Keratinocyte (primary cell): ENCODE measurements around the gene CHD9. TPM values are rescaled to one million over a fixed set of nuclear protein-coding genes. Genes with fewer than 3 reads are reported as not detected.

Source experiments
- DNase-seq: peaks from one replicate; pipeline ENCODE4 v3.0.0-alpha.2; 2011; ENCODE audit warnings: low read depth, missing footprints, low spot score
- FAIRE-seq: peaks from 2 replicates; lab custom pipeline; 2011; peaks lifted over from hg19 to GRCh38; lab: Jason Lieb, UNC
- H2AFZ ChIP-seq: 2 replicates; pipeline ENCODE4 v1.6.0; 2012; ENCODE audit warnings: low read length, control low read depth, inconsistent platforms; ENCODE audit not compliant: control insufficient read depth
- H3K27ac ChIP-seq: 2 replicates; pipeline ENCODE4 v1.5.1; 2011; ENCODE audit warnings: low read length; ENCODE audit not compliant: control insufficient read depth, insufficient read depth
- H3K27me3 ChIP-seq: 3 replicates; pipeline ENCODE4 v1.6.0; 2011; ENCODE audit warnings: low read length; ENCODE audit not compliant: control insufficient read depth, insufficient read depth; ENCODE audit errors: extremely low read depth
- H3K36me3 ChIP-seq, 2 experiments: 2 replicates in 1 of 2; 3 replicates in 1 of 2; pipeline ENCODE4 v1.5.1; 2011; ENCODE audit warnings: low read length in 2 of 2, mild to moderate bottlenecking in 1 of 2; ENCODE audit not compliant: control insufficient read depth in 2 of 2, insufficient read depth in 2 of 2; ENCODE audit errors: extremely low read depth in 1 of 2
- H3K4me1 ChIP-seq: 3 replicates; pipeline ENCODE4 v1.5.1; 2011; ENCODE audit warnings: low read length; ENCODE audit not compliant: control insufficient read depth, insufficient read depth; ENCODE audit errors: extremely low read depth
- H3K4me2 ChIP-seq: 3 replicates; pipeline ENCODE4 v1.6.0; 2011; ENCODE audit warnings: low read depth, low read length; ENCODE audit not compliant: control insufficient read depth, insufficient read depth; ENCODE audit errors: extremely low read depth
- H3K4me3 ChIP-seq, 3 experiments: fragments of 200-600 bp in 1 of 3; sonication (generic) in 1 of 3; 2 replicates in 2 of 3; 3 replicates in 1 of 3; pipeline ENCODE4 v1.5.1; 2011 to 2016; ENCODE audit warnings: low read length in 3 of 3, mild to moderate bottlenecking in 3 of 3, control low read depth in 2 of 3, inconsistent platforms in 1 of 3, low read depth in 1 of 3, mixed read lengths in 1 of 3, mixed run types in 1 of 3, moderate library complexity in 1 of 3; ENCODE audit not compliant: control insufficient read depth in 2 of 3, insufficient read depth in 2 of 3; ENCODE audit errors: extremely low read depth in 1 of 3
- H3K79me2 ChIP-seq: 2 replicates; pipeline ENCODE4 v1.6.0; 2012; ENCODE audit warnings: low read length; ENCODE audit not compliant: control insufficient read depth, insufficient read depth
- H3K9ac ChIP-seq: 3 replicates; pipeline ENCODE4 v1.6.0; 2011; ENCODE audit warnings: low read length; ENCODE audit not compliant: control insufficient read depth, insufficient read depth; ENCODE audit errors: extremely low read depth
- H3K9me1 ChIP-seq: 3 replicates; pipeline ENCODE4 v1.6.0; 2011; ENCODE audit warnings: low read length; ENCODE audit not compliant: control insufficient read depth, insufficient read depth; ENCODE audit errors: extremely low read depth
- H3K9me3 ChIP-seq: 2 replicates; pipeline ENCODE4 v1.5.1; 2012; ENCODE audit warnings: low read depth, low read length; ENCODE audit not compliant: control insufficient read depth
- H4K20me1 ChIP-seq: 3 replicates; pipeline ENCODE4 v1.6.0; 2011; ENCODE audit warnings: low read length; ENCODE audit not compliant: control insufficient read depth, insufficient read depth; ENCODE audit errors: extremely low read depth
- EZH2 ChIP-seq: IDR thresholded peaks from one replicate; pipeline ENCODE4 v1.6.1; 2012; ENCODE audit warnings: inconsistent platforms, mild to moderate bottlenecking, low read length, moderate library complexity
- dilution Hi-C: fragments of 300-500 bp; cut with MboI; formaldehyde crosslinking; loops from one replicate; pipeline ENCODE4 v1.7.0; 2020; ENCODE audit warnings: low sequenced_read_pairs; ENCODE audit not compliant: extremely low pct_ligation_motif_present
- polyA plus RNA-seq, 5 experiments: library from polyadenylated mRNA; depleted of rRNA in 3 of 5; stranded (reverse) in 3 of 5; stranded (forward) in 1 of 5; unstranded in 1 of 5; fragments of >200 nt; gene quantifications; 1 replicate in 1 of 5; 2 replicates in 3 of 5; 3 replicates in 1 of 5; pipeline versions ENCODE4 v1.2.1 to v1.2.3, GENCODE V29; 2011 to 2012; ENCODE audit warnings: missing spikeins in 2 of 5, low read depth in 1 of 5, low replicate concordance in 1 of 5
- TF ChIP-seq, protein P1 (sequence below), 3 experiments: IDR thresholded peaks in 1 of 3; conservative IDR thresholded peaks in 1 of 3; optimal IDR thresholded peaks in 1 of 3; 2 replicates in 2 of 3; 3 replicates in 1 of 3; pipeline versions ENCODE3 to v1.5.1; 2011; ENCODE audit warnings: low read length in 3 of 3, mild to moderate bottlenecking in 3 of 3, moderate library complexity in 2 of 3, control low read depth in 1 of 3, inconsistent platforms in 1 of 3; ENCODE audit not compliant: insufficient read depth in 2 of 3; ENCODE audit errors: extremely low read depth in 1 of 3

The CHD9 gene
- polyA plus RNA-seq, 1 donor (not counting 4 experiments of a cell fraction or from before 2014, with no cell fraction given), result 32.8 TPM

GRCh38 chr16:53052519-53053501 lies 2.0 kb upstream of the CHD9 start, which contains the start of gene CHD9NB:
TSS of gene CHD9NB (minus strand) at chr16:53052897. CDS start at chr16:53044158, 8,739 bp downstream.
- H3K27ac ChIP-seq, result peak within 1 kb of the TSS; percentile 91
- H3K4me3 ChIP-seq, result peak within 1 kb of the TSS; percentile 23 to 65 (median 65)
- FAIRE-seq, result peak; percentile 93

DNA sequence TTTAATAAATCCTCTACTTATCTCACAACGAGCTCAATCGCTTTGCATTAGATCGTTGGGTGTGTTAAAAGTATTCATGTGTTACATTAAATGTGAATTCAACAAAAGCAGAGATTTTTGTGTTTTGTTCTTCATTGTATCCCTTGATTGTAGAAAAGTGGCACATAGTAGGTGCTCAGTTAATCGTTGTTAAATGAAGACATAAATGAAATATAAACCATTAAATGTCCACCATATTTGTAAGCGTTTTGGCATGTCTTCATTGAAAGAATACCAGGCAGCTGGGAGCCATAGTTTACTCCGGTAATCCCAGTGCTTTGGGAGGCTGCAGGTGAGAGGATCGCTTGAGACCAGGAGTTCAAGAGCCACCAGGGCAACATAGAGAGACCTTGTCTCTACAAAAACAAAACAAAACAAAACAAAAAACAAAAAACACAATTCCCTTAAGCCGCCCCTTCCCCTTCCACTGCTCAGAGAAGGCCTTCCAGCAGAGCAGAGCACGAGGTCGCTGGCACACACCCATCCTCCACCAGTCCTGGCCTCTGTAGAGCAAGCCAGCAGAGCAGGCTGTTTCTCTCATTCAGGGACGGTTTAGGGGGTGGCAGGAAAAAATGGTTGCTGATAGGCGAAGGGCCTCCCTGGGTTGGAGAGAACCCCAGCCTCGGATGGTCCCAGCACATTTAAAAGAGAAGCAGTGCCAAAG lies 673 bp upstream of the CHD9 start:
- DNase-seq (no peak), FAIRE-seq (no peak)
- Histone ChIP-seq H3K4me2 (peak overlapping the region; percentile 92), H3K9me3 (no peaks in the 10 kb centered on the region), H3K4me3 (peak overlapping the region; percentile 83 to 89 (median 83)), H3K9ac (peak overlapping the region; percentile 86), H4K20me1 (no peaks in the 10 kb centered on the region), H3K36me3 (peaks cover 0 to 7% of the 10 kb centered on the region in 2 experiments), H3K27ac (peak overlapping the region; percentile 86), H3K9me1 (no peaks in the 10 kb centered on the region), H2AFZ (peak overlapping the region; percentile 84), H3K4me1 (peaks cover 34% of the 10 kb centered on the region), H3K79me2 (peaks cover 34% of the 10 kb centered on the region), H3K27me3 (no peaks in the 10 kb centered on the region)
- TF ChIP-seq, protein P1, sequence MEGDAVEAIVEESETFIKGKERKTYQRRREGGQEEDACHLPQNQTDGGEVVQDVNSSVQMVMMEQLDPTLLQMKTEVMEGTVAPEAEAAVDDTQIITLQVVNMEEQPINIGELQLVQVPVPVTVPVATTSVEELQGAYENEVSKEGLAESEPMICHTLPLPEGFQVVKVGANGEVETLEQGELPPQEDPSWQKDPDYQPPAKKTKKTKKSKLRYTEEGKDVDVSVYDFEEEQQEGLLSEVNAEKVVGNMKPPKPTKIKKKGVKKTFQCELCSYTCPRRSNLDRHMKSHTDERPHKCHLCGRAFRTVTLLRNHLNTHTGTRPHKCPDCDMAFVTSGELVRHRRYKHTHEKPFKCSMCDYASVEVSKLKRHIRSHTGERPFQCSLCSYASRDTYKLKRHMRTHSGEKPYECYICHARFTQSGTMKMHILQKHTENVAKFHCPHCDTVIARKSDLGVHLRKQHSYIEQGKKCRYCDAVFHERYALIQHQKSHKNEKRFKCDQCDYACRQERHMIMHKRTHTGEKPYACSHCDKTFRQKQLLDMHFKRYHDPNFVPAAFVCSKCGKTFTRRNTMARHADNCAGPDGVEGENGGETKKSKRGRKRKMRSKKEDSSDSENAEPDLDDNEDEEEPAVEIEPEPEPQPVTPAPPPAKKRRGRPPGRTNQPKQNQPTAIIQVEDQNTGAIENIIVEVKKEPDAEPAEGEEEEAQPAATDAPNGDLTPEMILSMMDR (optimal IDR thresholded peaks at IDR 0.05 in 1 of 3, IDR thresholded peaks at IDR 0.05 in 1 of 3, conservative IDR thresholded peaks at IDR 0.05 in 1 of 3; ENCODE audit: extremely low read depth in 1 of 3, insufficient read depth in 2 of 3, low read length in 3 of 3), result no peak
- no peak for TF ChIP-seq EZH2
- dilution Hi-C loops, result no loop called here

More at GRCh38 chr16:53052519-53053501, 2.0 kb upstream of the CHD9 start, which contains the start of gene CHD9NB:
- no peaks in the 10 kb centered on the region for H3K9me3 ChIP-seq
- H2AFZ ChIP-seq, result peak within 1 kb of the TSS; percentile 77
- DNase-seq, result peak; percentile 97
- peak within 1 kb of the TSS; percentile 77 for H3K9ac ChIP-seq
- peaks cover 21% of the 10 kb centered on the region for H3K79me2 ChIP-seq
- dilution Hi-C loops, result no loop called here
- TF ChIP-seq, protein P1 (optimal IDR thresholded peaks at IDR 0.05 in 1 of 3, IDR thresholded peaks at IDR 0.05 in 1 of 3, conservative IDR thresholded peaks at IDR 0.05 in 1 of 3; ENCODE audit: extremely low read depth in 1 of 3, insufficient read depth in 2 of 3, low read length in 3 of 3), result no peak
- no peak for TF ChIP-seq EZH2
- no peaks in the 10 kb centered on the region for H3K9me1 ChIP-seq
- peak within 1 kb of the TSS; percentile 85 for H3K4me2 ChIP-seq
- no peaks in the 10 kb centered on the region for H3K36me3 ChIP-seq
- H3K4me1 ChIP-seq, result peaks cover 28% of the 10 kb centered on the region
- H4K20me1 ChIP-seq, result no peaks in the 10 kb centered on the region
- H3K27me3 ChIP-seq, result no peaks in the 10 kb centered on the region
